Measurements from ENCODE around the gene TMPRSS7. TPM values are rescaled to one million over a fixed set of nuclear protein-coding genes. Genes with fewer than 3 reads are reported as not detected.
A peak's percentile ranks its signal among the peaks of the same experiment; 100 is the strongest.
"Not testable (repeated sequence)": the region's sequence is repeated elsewhere in the genome, so short reads cannot be mapped to it uniquely, and the experiment has no call there.

The TMPRSS7 gene
- polyA plus RNA-seq, 1 donor from 2014 or later, result not detected

DNA sequence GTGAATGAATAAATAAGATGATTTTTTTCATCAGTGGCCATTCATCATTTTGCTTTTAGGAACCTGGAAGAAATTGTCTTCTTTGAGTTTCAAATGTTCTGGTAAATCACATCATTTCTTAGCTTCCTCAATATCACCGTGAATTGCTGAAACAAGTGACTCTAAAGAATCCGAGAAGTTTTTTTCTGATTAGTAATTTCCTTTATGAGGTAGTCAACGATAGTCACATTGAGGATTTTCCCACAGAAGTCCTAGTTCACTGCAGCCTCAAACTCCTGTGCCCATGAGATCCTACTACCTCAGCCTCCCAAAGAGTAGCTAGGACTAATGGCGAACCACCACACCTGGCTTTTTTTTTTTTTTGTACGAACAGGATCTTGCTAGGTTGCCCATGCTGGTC lies 3.6 kb upstream of the TMPRSS7 start:
- H3K4me1 Mint-ChIP-seq, result no peaks in the 10 kb centered on the region
- H3K4me3 Mint-ChIP-seq, result no peak overlapping the region
- no peak overlapping the region for H3K27ac Mint-ChIP-seq
- no peaks in the 10 kb centered on the region for H3K36me3 Mint-ChIP-seq
- peaks cover 8% of the 10 kb centered on the region for H3K27me3 Mint-ChIP-seq
- H3K9me3 Mint-ChIP-seq, result no peaks in the 10 kb centered on the region

DNA sequence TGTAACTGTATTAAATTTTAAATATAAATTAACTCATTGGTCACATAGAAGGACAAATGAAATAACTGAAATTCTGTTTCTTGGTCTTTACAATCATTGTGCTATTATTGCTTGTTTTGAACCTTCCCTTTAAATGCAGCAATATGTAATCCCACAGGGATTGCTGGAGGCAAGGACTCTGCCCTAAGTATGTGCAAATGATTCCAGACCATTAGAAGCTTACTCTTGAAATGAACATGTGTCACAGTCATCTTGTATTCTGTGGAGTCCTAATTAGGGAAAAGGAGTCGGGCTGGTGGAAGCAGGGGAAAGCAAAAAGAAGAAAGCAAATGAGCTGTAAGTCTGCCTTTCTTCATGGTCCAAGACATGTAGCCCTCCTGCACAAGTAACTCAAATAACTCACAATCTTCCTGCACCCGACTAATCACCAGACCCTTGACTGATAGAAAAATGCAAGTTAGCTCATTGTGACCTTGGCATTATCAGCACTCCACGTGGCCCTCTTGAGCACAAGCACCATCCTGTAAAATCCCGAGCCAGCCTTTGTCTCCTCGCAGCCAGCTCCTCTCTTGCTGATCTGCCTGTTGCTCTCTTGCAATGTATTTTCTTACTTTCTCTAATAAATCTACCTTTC lies 2.3 kb upstream of the TMPRSS7 start:
- no peak overlapping the region for H3K27ac Mint-ChIP-seq
- no peaks in the 10 kb centered on the region for H3K36me3 Mint-ChIP-seq
- no peak overlapping the region for H3K4me3 Mint-ChIP-seq

GRCh38 chr3:112035241-112035640 lies 705 bp downstream of the TMPRSS7 start:
- peaks cover 6% of the 10 kb centered on the region for H3K27me3 Mint-ChIP-seq
- peaks cover 3 to 7% (median 4%) of the 10 kb centered on the region in 3 donors for H3K4me1 Mint-ChIP-seq
- no peaks in the 10 kb centered on the region for H3K9me3 Mint-ChIP-seq
- no peak overlapping the region for H3K27ac Mint-ChIP-seq
- no peaks in the 10 kb centered on the region for H3K36me3 Mint-ChIP-seq
- H3K4me3 Mint-ChIP-seq, result no peak overlapping the region

More for the DNA sequence above, 2.3 kb upstream of the TMPRSS7 start:
- Mint-ChIP-seq H3K9me3 (no peaks in the 10 kb centered on the region), H3K4me1 (no peaks in the 10 kb centered on the region), H3K27me3 (peaks cover 8% of the 10 kb centered on the region)

GRCh38 chr3:112037194-112037593 lies 2.7 kb downstream of the TMPRSS7 start:
- H3K27ac Mint-ChIP-seq, H3K36me3 Mint-ChIP-seq, H3K27me3 Mint-ChIP-seq, H3K9me3 Mint-ChIP-seq, H3K4me1 Mint-ChIP-seq: not testable (repeated sequence)
- peak overlapping the region in 1 of 4 donors; percentile 19 for H3K4me3 Mint-ChIP-seq

DNA sequence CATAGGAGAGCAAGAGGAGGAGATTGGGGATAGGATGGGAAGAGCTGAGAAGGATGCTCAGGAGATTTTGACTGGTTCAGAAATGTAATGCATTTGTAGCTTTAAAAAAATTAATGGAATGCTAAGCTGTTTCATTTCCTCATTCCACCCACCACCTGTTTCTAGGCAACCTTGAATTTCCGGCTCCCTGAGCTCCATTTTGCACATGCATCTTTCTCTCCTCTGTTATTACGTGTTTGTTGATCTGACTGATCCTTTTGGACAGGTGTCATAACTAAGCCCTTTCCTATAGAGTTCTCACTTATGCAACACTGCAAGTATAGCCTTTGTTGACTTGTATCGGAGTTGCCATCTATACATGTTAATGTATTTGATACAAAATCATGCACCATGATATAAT lies 4.3 kb downstream of the TMPRSS7 start:
- Mint-ChIP-seq H3K27me3 (peaks cover 2% of the 10 kb centered on the region), H3K9me3 (no peaks in the 10 kb centered on the region), H3K4me3 (peak overlapping the region in 1 of 4 donors; percentile 82), H3K36me3 (no peaks in the 10 kb centered on the region), H3K4me1 (peaks cover 3 to 7% (median 4%) of the 10 kb centered on the region in 3 donors), H3K27ac (no peak overlapping the region)

- H3K36me3 Mint-ChIP-seq, result no peaks in the 10 kb centered on the region
- peaks cover 3 to 7% (median 4%) of the 10 kb centered on the region in 3 donors for H3K4me1 Mint-ChIP-seq
- H3K27ac Mint-ChIP-seq, result peak overlapping the region in 1 of 3 donors; percentile 9
- no peaks in the 10 kb centered on the region for H3K9me3 Mint-ChIP-seq
- H3K4me3 Mint-ChIP-seq, result no peak overlapping the region
- H3K27me3 Mint-ChIP-seq, result no peaks in the 10 kb centered on the region
Measured at GRCh38 chr3:112041321-112041720, 6.8 kb downstream of the TMPRSS7 start.

- no peak overlapping the region for H3K27ac Mint-ChIP-seq
- H3K36me3 Mint-ChIP-seq, result no peaks in the 10 kb centered on the region
- H3K9me3 Mint-ChIP-seq, result no peaks in the 10 kb centered on the region
- peaks cover 3 to 7% (median 4%) of the 10 kb centered on the region in 3 donors for H3K4me1 Mint-ChIP-seq
- no peak overlapping the region for H3K4me3 Mint-ChIP-seq
- H3K27me3 Mint-ChIP-seq, result no peaks in the 10 kb centered on the region
Measured at GRCh38 chr3:112042842-112043280, 8.3 kb downstream of the TMPRSS7 start.

- H3K9me3 Mint-ChIP-seq, result no peaks in the 10 kb centered on the region
- H3K4me3 Mint-ChIP-seq, result no peak overlapping the region
- peaks cover under 1% of the 10 kb centered on the region for H3K27me3 Mint-ChIP-seq
- no peaks in the 10 kb centered on the region for H3K36me3 Mint-ChIP-seq
- no peak overlapping the region for H3K27ac Mint-ChIP-seq
- peaks cover 3 to 5% (median 4%) of the 10 kb centered on the region in 3 donors for H3K4me1 Mint-ChIP-seq
Measured at GRCh38 chr3:112043621-112044201, 9.2 kb downstream of the TMPRSS7 start.

DNA sequence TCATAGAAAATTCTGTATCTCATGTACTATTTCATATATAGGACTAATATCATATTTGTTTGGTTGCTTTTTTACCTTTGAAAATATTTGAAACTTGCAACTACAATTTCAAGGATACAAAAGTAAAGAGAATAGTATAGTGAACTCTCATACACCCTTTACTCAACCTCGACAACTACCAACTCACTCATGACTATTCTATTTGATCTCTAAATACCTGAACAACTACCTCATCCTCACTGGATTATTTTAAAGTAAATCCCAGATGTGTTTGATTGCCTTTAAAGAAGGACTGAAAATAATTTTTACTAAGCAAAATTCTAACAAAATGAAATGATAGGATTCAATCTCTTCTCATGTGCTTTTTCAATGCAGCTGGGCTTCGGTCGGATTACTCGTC lies 12.1 kb downstream of the TMPRSS7 start:
- H3K27me3 Mint-ChIP-seq, result peaks cover 3% of the 10 kb centered on the region
- no peaks in the 10 kb centered on the region for H3K9me3 Mint-ChIP-seq
- no peaks in the 10 kb centered on the region for H3K36me3 Mint-ChIP-seq
- no peak overlapping the region for H3K27ac Mint-ChIP-seq
- H3K4me1 Mint-ChIP-seq, result no peaks in the 10 kb centered on the region
- no peak overlapping the region for H3K4me3 Mint-ChIP-seq

DNA sequence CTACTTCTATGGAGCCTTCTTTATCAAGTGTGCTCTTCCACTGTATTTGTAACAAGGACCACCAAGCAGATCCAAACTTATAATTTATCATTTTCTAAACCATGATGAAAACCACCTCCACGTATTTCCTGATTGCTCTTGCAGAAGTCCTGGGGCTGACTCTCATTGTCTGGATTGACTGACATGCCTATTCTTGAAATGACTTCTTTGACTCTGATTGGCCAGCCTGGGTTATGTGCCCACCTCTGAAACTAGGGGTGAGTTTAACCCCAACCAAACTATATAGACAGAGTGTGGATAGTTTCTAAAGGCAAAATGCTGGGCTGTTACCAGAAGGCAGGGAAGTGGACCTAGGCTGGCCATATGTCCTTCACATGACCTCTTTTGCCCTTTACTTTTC lies 12.7 kb downstream of the TMPRSS7 start:
- Mint-ChIP-seq H3K27me3 (peaks cover 3% of the 10 kb centered on the region), H3K9me3 (no peaks in the 10 kb centered on the region), H3K27ac (no peak overlapping the region), H3K4me3 (no peak overlapping the region), H3K4me1 (no peaks in the 10 kb centered on the region), H3K36me3 (no peaks in the 10 kb centered on the region)

- Mint-ChIP-seq H3K27me3 (peaks cover 8% of the 10 kb centered on the region), H3K36me3 (no peaks in the 10 kb centered on the region), H3K4me1 (no peaks in the 10 kb centered on the region), H3K27ac (no peak overlapping the region), H3K9me3 (no peaks in the 10 kb centered on the region), H3K4me3 (no peak overlapping the region)
Measured at GRCh38 chr3:112048911-112049310, 14.4 kb downstream of the TMPRSS7 start.

- Mint-ChIP-seq H3K27ac (no peak overlapping the region), H3K27me3 (peaks cover 15% of the 10 kb centered on the region), H3K9me3 (no peaks in the 10 kb centered on the region), H3K36me3 (no peaks in the 10 kb centered on the region), H3K4me3 (no peak overlapping the region), H3K4me1 (no peaks in the 10 kb centered on the region)
Measured at GRCh38 chr3:112053229-112053628, 18.7 kb downstream of the TMPRSS7 start.

DNA sequence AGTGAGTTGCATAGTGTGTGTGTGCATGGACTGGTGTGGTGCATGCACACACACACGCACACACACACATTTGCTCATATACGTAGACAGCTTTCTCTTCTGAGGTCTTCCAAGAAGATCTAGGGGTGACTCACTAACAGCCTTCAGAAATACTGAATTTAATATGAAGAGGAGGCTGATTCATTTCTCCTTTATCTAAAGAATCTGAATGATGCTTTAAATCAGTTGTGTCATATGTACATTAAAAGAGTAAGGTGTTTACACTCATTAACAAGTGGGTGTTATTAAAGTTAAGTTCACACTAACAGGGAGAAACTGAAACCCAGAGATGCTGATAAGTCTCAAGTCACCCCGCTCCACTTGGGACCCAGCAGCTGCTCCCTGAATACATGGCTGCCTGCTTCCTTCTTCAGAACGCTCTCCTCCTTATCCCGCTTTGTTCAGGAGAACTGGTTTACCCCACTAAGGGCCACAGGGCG lies 22.0 kb downstream of the TMPRSS7 start:
- Mint-ChIP-seq H3K36me3 (no peaks in the 10 kb centered on the region), H3K27ac (peak overlapping the region in 1 of 3 donors; percentile 53), H3K4me1 (no peaks in the 10 kb centered on the region), H3K9me3 (peaks cover 0 to 4% (median 0%) of the 10 kb centered on the region in 3 donors), H3K4me3 (no peak overlapping the region), H3K27me3 (peaks cover 16% of the 10 kb centered on the region)

- peaks cover 0 to 4% (median 0%) of the 10 kb centered on the region in 3 donors for H3K9me3 Mint-ChIP-seq
Measured at GRCh38 chr3:112059497-112059896, 25.0 kb downstream of the TMPRSS7 start.

GRCh38 chr3:112061152-112061551 lies 26.6 kb downstream of the TMPRSS7 start:
- Mint-ChIP-seq H3K4me3 (no peak overlapping the region), H3K27me3 (peaks cover 10% of the 10 kb centered on the region), H3K27ac (no peak overlapping the region), H3K4me1 (no peaks in the 10 kb centered on the region), H3K9me3 (peaks cover 0 to 4% (median 0%) of the 10 kb centered on the region in 3 donors), H3K36me3 (no peaks in the 10 kb centered on the region)

More at GRCh38 chr3:112059497-112059896, 25.0 kb downstream of the TMPRSS7 start:
- Mint-ChIP-seq H3K4me1 (no peaks in the 10 kb centered on the region), H3K36me3 (no peaks in the 10 kb centered on the region), H3K27me3 (peaks cover 10% of the 10 kb centered on the region), H3K27ac (no peak overlapping the region), H3K4me3 (no peak overlapping the region)

All from IgD-negative memory B cell (primary cell).